Esophagus squamous epithelium (tissue), 5 donors: ENCODE results near the gene ZNF622. TPM values are rescaled to one million over a fixed set of nuclear protein-coding genes. Genes with fewer than 3 reads are reported as not detected.

ENCODE experiments used
- DNase-seq: peaks from one replicate; lab custom pipeline; 2025; lab: John Stamatoyannopoulos, UW
- H3K27ac ChIP-seq, 4 donors: fragments of 200-600 bp; sonication (generic); one replicate each; pipeline ENCODE4 v1.5.1; 2016 to 2019; ENCODE audit warnings: mild to moderate bottlenecking in 1 of 4
- H3K27me3 ChIP-seq, 4 donors: fragments of 200-600 bp; sonication (generic); 1 replicate in 3 of 4; 2 replicates in 1 of 4; pipeline versions ENCODE4 v1.5.1 to v1.6.0; 2017 to 2021; ENCODE audit warnings: antibody characterized with exemption in 1 of 4
- H3K36me3 ChIP-seq, 3 donors: fragments of 200-600 bp; sonication (generic); one replicate each; pipeline ENCODE4 v1.5.1; 2016 to 2019
- H3K4me1 ChIP-seq, 3 donors: fragments of 200-600 bp; sonication (generic); one replicate each; pipeline ENCODE4 v1.5.1; 2017 to 2019
- H3K4me3 ChIP-seq, 4 donors: fragments of 200-600 bp; sonication (generic); 1 replicate in 3 of 4; 2 replicates in 1 of 4; pipeline ENCODE4 v1.5.1; 2016 to 2019; ENCODE audit warnings: mild to moderate bottlenecking in 2 of 4, moderate library complexity in 1 of 4
- H3K9me3 ChIP-seq, 3 donors: fragments of 200-600 bp; sonication (generic); one replicate each; pipeline ENCODE4 v1.5.1; 2016 to 2019
- CTCF ChIP-seq, 6 experiments: fragments of 450-650 bp in 4 of 6; fragments of 200-600 bp in 2 of 6; sonication (generic) in 2 of 6; IDR thresholded peaks; one replicate each; pipeline ENCODE4 v1.5.1; 2016 to 2019; ENCODE audit warnings: antibody characterized with exemption in 6 of 6, mild to moderate bottlenecking in 4 of 6, moderate library complexity in 4 of 6
- POLR2A ChIP-seq, 4 donors: fragments of 450-650 bp; IDR thresholded peaks; one replicate each; pipeline ENCODE4 v1.6.1; 2017; ENCODE audit warnings: antibody characterized with exemption in 4 of 4, mild to moderate bottlenecking in 4 of 4, moderate library complexity in 3 of 4
- WGBS, 2 donors: methylation state at CpG; one replicate each; pipeline ENCODE4 v1.1.5; 2018; 5-methylcytosine and 5-hydroxymethylcytosine counted together
- intact Hi-C: fragments of 100-400 bp; cut with DNase I; formaldehyde crosslinking; loops from one replicate; pipeline ENCODE4 v1.15.0; 2022
- total RNA-seq, 4 donors: library from RNA; depleted of rRNA; stranded (reverse); fragments of >200 nt; gene quantifications; one replicate each; pipeline ENCODE4 v1.1.0, GENCODE V29; 2016
- donor health status: DM: yes; HTN: yes; CAD: no.

Gene ZNF622
- total RNA-seq, 4 donors from 2014 or later, result 19.5 to 35.2 (median 24.8) TPM

DNA sequence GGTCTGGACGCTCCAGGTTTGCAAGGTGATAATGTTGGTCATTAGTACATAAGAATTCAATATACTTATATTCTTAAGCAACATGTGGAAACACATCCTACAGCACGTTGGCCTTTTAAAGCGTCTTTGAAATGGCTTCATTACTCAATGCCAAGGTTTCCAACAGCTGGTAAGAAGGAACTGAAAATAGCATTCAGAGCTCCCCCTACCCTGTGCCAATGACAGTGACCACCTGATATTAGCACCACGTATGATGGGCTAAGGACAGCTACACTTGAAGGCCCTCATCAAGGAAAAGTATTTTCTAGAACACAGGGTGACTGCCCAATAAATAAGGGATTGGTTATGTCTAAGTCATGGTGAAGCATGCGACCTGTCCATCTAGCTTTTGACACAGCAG, 9.9 kb downstream of the ZNF622 start:
- intact Hi-C loops, result loop anchor here (10.0 kb wide), 1 partner anchor 291 kb away; no protein-coding TSS in a partner anchor
- H3K36me3 ChIP-seq, result peaks cover 5 to 97% (median 23%) of the 10 kb centered on the region in 3 donors
- 55 to 64% methylated on average over 4 to 5 of the region's 5 CpGs for WGBS, 2 donors
- no peaks in the 10 kb centered on the region for H3K9me3 ChIP-seq
- H3K27me3 ChIP-seq, result no peaks in the 10 kb centered on the region
- H3K4me3 ChIP-seq, result no peak overlapping the region
- no peak for DNase-seq
- no peak for TF ChIP-seq CTCF (IDR thresholded peaks at IDR 0.05)
- no peak for TF ChIP-seq POLR2A (IDR thresholded peaks at IDR 0.05)
- peaks cover 0 to 49% (median 7%) of the 10 kb centered on the region in 3 donors for H3K4me1 ChIP-seq
- peak overlapping the region in 2 of 4 donors; percentile 21 to 30 for H3K27ac ChIP-seq

GRCh38 chr5:16454686-16455085, 10.9 kb downstream of the ZNF622 start:
- 88 to 94% methylated on average over 4 of the region's 4 CpGs for WGBS, 2 donors
- Histone ChIP-seq H3K27me3 (no peaks in the 10 kb centered on the region), H3K27ac (no peak overlapping the region), H3K4me3 (no peak overlapping the region), H3K36me3 (peaks cover 5 to 97% (median 26%) of the 10 kb centered on the region in 3 donors), H3K9me3 (no peaks in the 10 kb centered on the region), H3K4me1 (peaks cover 0 to 41% (median 7%) of the 10 kb centered on the region in 3 donors)
- TF ChIP-seq POLR2A (IDR thresholded peaks at IDR 0.05) (no peak), CTCF (IDR thresholded peaks at IDR 0.05) (no peak)
- no peak for DNase-seq
- intact Hi-C loops, result loop anchor here (10.0 kb wide), 1 partner anchor 290 kb away; no protein-coding TSS in a partner anchor

DNA sequence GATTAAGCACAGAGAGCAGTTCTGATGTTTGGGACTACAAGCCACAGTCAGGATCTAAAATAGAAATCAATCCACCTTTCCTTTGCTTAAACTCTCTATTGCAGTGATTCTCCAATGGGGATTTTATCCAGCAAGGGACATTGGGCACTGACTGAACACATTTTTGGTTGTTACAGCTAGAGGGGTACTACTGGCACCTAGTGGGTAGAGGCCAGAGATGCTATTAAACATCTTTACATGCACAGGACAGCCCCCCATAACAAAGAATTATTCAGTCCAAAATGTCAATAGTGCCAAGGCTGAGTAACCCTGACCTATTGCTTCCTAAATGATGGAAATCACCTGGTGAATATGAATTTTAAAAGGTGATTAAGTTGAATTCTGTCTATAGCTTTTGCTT, 12.0 kb downstream of the ZNF622 start:
- peaks cover 0 to 30% (median 7%) of the 10 kb centered on the region in 3 donors for H3K4me1 ChIP-seq
- H3K9me3 ChIP-seq, result no peaks in the 10 kb centered on the region
- intact Hi-C loops, result loop anchor here (10.0 kb wide), 1 partner anchor 289 kb away; no protein-coding TSS in a partner anchor
- peaks cover 5 to 97% (median 28%) of the 10 kb centered on the region in 3 donors for H3K36me3 ChIP-seq
- TF ChIP-seq POLR2A (IDR thresholded peaks at IDR 0.05) (no peak), CTCF (IDR thresholded peaks at IDR 0.05) (no peak)
- no peak overlapping the region for H3K27ac ChIP-seq
- no peak for DNase-seq
- H3K27me3 ChIP-seq, result no peaks in the 10 kb centered on the region
- no peak overlapping the region for H3K4me3 ChIP-seq

DNA sequence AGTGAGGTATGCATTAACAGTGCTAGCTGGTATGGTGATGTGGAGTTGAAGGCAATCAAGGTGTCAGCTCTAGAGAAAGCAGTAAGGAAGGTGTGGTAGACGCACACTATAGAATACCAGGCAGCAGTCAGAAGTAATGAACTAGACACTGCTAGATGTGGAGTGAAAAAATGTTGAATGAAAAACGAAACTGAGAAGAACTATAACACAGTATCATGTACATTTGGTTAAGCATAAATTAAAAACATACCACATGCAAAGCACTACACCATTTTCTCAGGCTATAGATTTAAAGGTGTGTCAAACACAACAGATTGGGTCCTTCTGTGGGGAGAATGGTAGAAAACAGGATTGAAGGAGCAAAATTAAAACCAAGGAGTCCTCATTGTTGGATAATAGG, 15.4 kb downstream of the ZNF622 start:
- H3K4me1 ChIP-seq, result peaks cover 0 to 3% (median 0%) of the 10 kb centered on the region in 3 donors
- intact Hi-C loops, result loop anchor here (10.0 kb wide), 1 partner anchor 285 kb away; no protein-coding TSS in a partner anchor
- no peak for TF ChIP-seq POLR2A (IDR thresholded peaks at IDR 0.05)
- no peak for TF ChIP-seq CTCF (IDR thresholded peaks at IDR 0.05)
- H3K9me3 ChIP-seq, result no peaks in the 10 kb centered on the region
- H3K4me3 ChIP-seq, result no peak overlapping the region
- peaks cover 5 to 95% (median 31%) of the 10 kb centered on the region in 3 donors for H3K36me3 ChIP-seq
- H3K27me3 ChIP-seq, result no peaks in the 10 kb centered on the region
- no peak overlapping the region for H3K27ac ChIP-seq
- WGBS, 2 donors, result 78 to 91% methylated on average over 2 of the region's 2 CpGs
- no peak for DNase-seq

DNA sequence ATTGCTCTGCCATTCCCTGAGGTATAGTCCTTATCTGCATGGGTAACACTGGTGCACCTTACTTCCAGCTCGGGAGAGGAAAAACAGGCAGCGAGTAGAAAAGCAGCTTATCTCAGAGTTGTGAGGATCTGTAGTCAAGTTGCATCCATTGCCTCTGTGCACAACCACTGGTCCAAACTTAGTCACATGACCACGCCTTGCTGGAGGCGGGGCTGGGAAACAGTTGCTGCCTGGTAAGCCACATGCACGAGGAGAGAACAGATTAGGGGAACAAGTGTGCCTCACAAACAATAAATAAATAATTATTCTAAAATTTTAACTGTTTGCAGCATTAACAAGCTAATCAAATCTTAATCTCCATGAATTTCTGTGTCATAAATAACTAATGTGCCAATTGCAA, 18.6 kb downstream of the ZNF622 start:
- TF ChIP-seq POLR2A (IDR thresholded peaks at IDR 0.05), result no peak
- no peak for TF ChIP-seq CTCF (IDR thresholded peaks at IDR 0.05)
- Histone ChIP-seq H3K4me3 (no peak overlapping the region), H3K36me3 (peaks cover 3 to 66% (median 29%) of the 10 kb centered on the region in 3 donors), H3K27me3 (no peaks in the 10 kb centered on the region), H3K27ac (no peak overlapping the region), H3K4me1 (no peaks in the 10 kb centered on the region), H3K9me3 (no peaks in the 10 kb centered on the region)
- WGBS, 2 donors, result 73 to 88% methylated on average over 5 of the region's 5 CpGs
- no peak for DNase-seq
- intact Hi-C loops, result no loop called here
